ACC112 (cell line): ENCODE measurements around the gene TMEM117.
"Not testable (repeated sequence)": the region's sequence is repeated elsewhere in the genome, so short reads cannot be mapped to it uniquely, and the experiment has no call there.

Experiments
- H2AFZ ChIP-seq: fragments of 200-600 bp; sonication (generic); one replicate; pipeline ENCODE4 v1.6.0; 2017; ENCODE audit warnings: antibody characterized with exemption, low read length; ENCODE audit not compliant: unreplicated experiment
- H3K27ac ChIP-seq: fragments of 200-600 bp; sonication (generic); 2 replicates; pipeline ENCODE4 v1.5.1; 2014; ENCODE audit warnings: low read depth, mild to moderate bottlenecking, antibody characterized with exemption, low read length, moderate library complexity
- H3K27me3 ChIP-seq: fragments of 200-600 bp; sonication (generic); 2 replicates; pipeline ENCODE4 v1.6.1; 2014; ENCODE audit warnings: mild to moderate bottlenecking, antibody characterized with exemption, low read length, moderate library complexity, mixed read lengths; ENCODE audit not compliant: insufficient read depth
- H3K36me3 ChIP-seq: fragments of 200-600 bp; sonication (generic); 2 replicates; pipeline ENCODE4 v1.6.1; 2016; ENCODE audit warnings: mild to moderate bottlenecking, antibody characterized with exemption, low read length, moderate library complexity, mixed read lengths; ENCODE audit not compliant: insufficient read depth
- H3K4me1 ChIP-seq: fragments of 200-600 bp; sonication (generic); one replicate; pipeline ENCODE4 v1.6.1; 2016; ENCODE audit warnings: low read length, mixed read lengths; ENCODE audit not compliant: insufficient read depth, unreplicated experiment, control insufficient read depth
- H3K4me3 ChIP-seq: fragments of 200-600 bp; sonication (generic); 2 replicates; pipeline ENCODE4 v1.5.1; 2014; ENCODE audit warnings: mild to moderate bottlenecking, low read depth, low read length
- H3K79me2 ChIP-seq: fragments of 200-600 bp; sonication (generic); one replicate; pipeline ENCODE4 v1.6.0; 2016; ENCODE audit warnings: low read length; ENCODE audit not compliant: control insufficient read depth, unreplicated experiment, insufficient read depth

Gene TMEM117

DNA sequence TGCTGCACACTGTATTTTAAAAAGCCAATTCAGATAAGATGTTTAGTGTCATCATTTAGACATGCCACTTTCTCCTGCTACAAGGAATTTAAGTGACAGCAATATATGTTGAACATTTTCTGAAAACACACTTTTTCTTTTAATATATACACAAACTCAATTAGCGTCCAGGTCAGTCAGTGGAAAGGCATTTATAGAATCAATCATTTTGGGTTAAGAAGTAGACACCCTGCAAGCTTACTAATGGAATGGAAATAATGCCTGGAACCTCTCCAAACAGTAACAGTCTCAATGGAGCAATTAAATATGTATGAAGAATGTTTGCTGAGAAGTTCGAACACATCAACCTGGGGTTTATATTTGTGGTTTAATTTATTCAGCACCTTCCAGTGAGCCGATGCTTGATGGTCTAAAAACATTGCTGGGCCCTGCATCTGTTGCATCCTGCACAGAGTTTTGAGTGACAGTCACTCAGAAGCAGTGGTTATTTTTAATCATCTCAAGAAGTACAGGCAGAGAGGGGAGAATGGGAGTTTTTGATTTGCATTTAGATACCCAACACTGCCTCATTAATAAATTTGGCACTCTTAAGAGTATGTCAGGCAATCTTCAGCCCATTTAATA is 410.7 kb downstream of the TMEM117 start:
- Histone ChIP-seq H3K27me3 (no peaks in the 10 kb centered on the region), H3K27ac (no peak overlapping the region), H3K79me2 (no peaks in the 10 kb centered on the region), H3K4me3 (no peak overlapping the region), H3K4me1 (no peaks in the 10 kb centered on the region), H3K36me3 (no peaks in the 10 kb centered on the region), H2AFZ (no peak overlapping the region)

DNA sequence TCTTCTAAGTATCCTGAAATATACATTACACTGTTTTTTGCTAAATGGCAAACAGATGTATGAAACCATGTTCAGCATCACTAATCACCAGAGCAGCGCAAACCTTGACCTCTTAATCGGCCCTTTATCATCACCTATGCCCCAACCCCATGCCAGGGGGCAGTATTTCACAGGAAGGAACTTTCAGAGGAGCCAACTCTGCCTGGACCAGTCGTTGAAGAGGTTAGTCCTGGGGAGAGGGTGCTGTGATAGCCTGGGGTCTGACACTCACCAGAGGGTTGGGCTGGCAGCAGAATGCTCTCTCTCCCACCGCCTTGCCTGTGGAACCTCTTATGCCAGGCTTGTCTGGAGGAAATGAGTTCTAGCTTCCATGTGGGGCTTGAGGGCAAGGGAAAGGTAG is 411.7 kb downstream of the TMEM117 start:
- Histone ChIP-seq H3K36me3 (no peaks in the 10 kb centered on the region), H3K4me1 (no peaks in the 10 kb centered on the region), H3K79me2 (no peaks in the 10 kb centered on the region), H3K27me3 (no peaks in the 10 kb centered on the region), H3K4me3 (no peak overlapping the region), H3K27ac (no peak overlapping the region), H2AFZ (no peak overlapping the region)

DNA sequence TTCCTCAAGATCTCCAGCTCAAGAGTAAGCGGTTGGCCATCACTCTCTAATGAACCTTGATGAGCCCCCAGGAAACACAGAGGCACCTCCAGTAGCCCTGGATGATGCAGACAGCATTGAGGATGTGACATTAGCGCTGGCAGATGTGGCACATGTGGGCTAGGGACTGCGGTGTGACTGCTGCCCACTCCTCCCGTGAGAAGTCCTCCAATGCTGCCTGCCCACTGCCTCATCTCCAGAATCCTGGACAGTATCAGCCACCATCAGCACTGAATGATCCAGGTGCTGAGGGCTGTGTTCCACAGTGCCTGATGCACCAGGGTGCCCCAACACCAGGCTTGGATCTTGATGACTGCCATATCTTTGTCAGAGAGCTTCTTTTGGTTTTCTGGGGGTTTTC is 412.6 kb downstream of the TMEM117 start:
- Histone ChIP-seq H3K4me1 (no peaks in the 10 kb centered on the region), H2AFZ (no peak overlapping the region), H3K27me3 (no peaks in the 10 kb centered on the region)

DNA sequence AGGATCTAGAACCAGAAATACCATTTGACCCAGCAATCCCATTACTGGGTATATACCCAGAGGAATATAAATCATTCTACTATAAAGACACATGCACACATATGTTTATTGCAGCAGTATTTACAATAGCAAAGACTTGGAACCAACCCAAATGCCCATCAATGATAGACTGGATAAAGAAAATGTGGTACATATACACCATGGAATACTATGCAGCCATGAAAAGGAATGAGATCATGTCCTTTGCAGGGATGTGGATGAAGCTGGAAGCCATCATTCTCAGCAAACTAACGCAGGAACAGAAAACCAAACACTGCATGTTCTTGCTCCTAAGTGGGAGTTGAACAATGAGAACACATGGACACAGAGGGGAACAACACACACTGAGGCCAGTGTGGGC is 414.6 kb downstream of the TMEM117 start:
- H3K27ac ChIP-seq, H3K4me1 ChIP-seq, H3K27me3 ChIP-seq, H3K4me3 ChIP-seq, H3K79me2 ChIP-seq, H3K36me3 ChIP-seq, H2AFZ ChIP-seq: not testable (repeated sequence)

More for the DNA sequence above, 412.6 kb downstream of the TMEM117 start:
- Histone ChIP-seq H3K79me2 (no peaks in the 10 kb centered on the region), H3K4me3 (no peak overlapping the region), H3K27ac (no peak overlapping the region), H3K36me3 (no peaks in the 10 kb centered on the region)

DNA sequence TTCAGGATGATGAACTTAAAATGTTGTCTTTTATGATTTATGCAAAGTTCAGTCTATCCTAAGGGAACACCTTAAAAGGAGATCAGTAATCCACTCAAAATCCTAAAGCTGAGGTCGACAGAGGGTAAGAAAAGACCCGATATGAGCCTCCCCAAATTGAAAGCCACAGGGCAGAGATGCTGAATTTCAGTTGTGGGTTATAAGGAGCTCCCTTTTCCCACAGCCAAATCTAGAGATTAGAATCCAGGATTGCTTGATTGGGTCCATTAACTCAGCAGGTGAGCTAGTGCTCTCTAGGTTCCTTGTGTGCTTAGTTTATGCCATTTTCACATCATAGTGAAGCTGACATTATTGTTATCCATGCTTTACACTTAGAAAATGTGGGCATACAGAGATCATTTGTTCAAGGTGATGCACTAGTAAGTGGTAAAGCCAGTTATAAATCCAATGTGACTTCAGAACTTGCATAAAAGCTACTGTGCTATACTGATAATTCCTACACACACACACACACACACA is 417.5 kb downstream of the TMEM117 start:
- H3K79me2 ChIP-seq: no peaks in the 10 kb centered on the region
- H3K27ac ChIP-seq: no peak overlapping the region
- no peak overlapping the region for H3K4me3 ChIP-seq
- H2AFZ ChIP-seq: no peak overlapping the region
- H3K4me1 ChIP-seq: no peaks in the 10 kb centered on the region
- no peaks in the 10 kb centered on the region for H3K27me3 ChIP-seq
- H3K36me3 ChIP-seq: no peaks in the 10 kb centered on the region

DNA sequence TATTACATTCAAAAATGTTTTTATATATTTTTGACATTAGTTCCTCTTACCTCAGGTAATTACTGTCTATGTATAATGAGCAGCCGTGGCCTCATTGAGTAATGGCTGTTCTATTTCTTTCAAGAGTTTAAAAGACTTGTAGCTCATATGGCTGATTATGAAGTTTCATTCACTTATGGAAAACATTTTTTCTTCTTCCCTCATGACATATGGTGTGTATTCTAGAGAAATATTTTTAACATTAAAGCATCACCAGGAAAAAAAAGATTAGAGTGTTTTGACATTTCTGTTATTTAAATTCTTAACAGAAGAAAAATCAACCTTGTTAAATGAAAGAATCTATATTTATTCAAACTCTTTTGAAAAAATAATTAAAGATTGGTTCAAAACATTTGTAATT is 422.4 kb downstream of the TMEM117 start:
- Histone ChIP-seq H3K79me2 (no peaks in the 10 kb centered on the region), H3K4me1 (no peaks in the 10 kb centered on the region), H3K27me3 (no peaks in the 10 kb centered on the region), H3K36me3 (no peaks in the 10 kb centered on the region), H2AFZ (no peak overlapping the region), H3K4me3 (no peak overlapping the region), H3K27ac (no peak overlapping the region)

DNA sequence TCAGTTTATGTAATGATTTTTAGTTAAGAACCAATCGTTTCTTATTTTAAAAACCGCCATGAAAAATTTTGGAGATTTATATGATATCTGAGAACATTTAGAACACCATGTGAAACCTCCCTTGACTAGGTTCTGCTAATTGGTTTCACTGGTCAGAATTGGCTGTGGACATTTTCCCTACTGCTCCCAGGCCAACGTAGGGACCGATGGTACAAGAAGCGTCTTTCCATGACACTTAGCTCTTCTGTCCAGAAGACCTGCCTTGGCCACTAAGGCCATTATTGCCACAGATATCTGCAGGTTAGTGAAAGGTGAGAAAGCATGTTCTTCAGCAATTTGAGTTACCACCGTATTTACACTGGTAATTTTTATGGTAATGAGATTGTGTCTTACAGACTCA is 424.0 kb downstream of the TMEM117 start:
- Histone ChIP-seq H3K36me3 (no peaks in the 10 kb centered on the region), H3K4me3 (no peak overlapping the region), H3K27ac (no peak overlapping the region), H3K79me2 (no peaks in the 10 kb centered on the region), H2AFZ (no peak overlapping the region), H3K4me1 (no peaks in the 10 kb centered on the region), H3K27me3 (no peaks in the 10 kb centered on the region)

DNA sequence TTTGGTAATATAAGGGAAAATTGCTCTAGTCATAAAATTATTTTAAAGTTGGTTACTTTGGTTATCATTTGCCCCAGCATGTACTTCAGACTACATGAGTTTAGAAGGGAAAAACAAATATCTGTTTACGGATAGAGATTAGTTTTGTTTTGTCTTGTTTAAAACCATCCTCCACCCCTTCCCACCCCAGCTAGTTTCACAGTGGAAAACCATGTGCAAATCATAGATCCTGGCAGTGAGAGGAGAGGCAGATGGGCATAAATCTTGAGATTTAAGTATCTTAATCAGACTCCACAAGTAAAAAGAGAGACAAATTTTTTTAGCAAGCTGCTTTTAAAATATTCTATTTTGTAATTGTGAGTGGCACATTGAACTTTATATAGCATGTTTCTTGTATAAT is 424.7 kb downstream of the TMEM117 start:
- Histone ChIP-seq H2AFZ (no peak overlapping the region), H3K79me2 (no peaks in the 10 kb centered on the region), H3K36me3 (no peaks in the 10 kb centered on the region), H3K4me1 (no peaks in the 10 kb centered on the region), H3K4me3 (no peak overlapping the region), H3K27me3 (no peaks in the 10 kb centered on the region), H3K27ac (no peak overlapping the region)

DNA sequence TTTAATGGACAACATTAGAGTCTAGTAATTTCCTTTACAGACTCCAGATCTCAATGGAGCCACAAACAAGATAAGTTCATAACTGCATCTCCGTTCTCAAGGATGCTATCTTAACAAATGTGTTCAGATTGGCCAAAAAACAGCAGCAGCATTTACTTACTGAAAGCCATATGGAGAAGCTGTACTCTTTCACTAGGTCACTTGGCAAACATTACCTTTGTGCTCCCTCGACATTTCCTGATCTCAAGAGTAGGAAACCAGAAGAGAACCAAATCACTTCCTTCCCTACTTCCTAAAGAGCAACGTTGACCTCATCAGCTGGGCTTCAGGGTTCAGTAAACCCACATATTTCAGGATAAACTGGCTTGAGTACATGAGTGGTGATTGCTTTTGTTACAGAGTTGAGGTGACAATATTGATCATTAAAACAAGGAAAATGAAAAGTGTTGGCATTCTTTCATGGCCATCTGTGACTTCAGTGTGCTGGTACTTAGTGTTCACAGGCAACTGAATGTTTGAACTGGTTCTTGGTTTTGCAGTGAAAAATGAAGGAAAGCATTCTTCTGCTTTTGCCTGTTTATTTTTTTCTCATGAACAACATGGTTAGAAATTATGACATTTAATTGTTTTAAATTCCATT is 449.6 kb downstream of the TMEM117 start:
- Histone ChIP-seq H3K36me3 (no peaks in the 10 kb centered on the region), H2AFZ (no peak overlapping the region), H3K27me3 (no peaks in the 10 kb centered on the region), H3K4me3 (no peak overlapping the region), H3K79me2 (no peaks in the 10 kb centered on the region), H3K4me1 (peaks cover 6% of the 10 kb centered on the region), H3K27ac (no peak overlapping the region)

DNA sequence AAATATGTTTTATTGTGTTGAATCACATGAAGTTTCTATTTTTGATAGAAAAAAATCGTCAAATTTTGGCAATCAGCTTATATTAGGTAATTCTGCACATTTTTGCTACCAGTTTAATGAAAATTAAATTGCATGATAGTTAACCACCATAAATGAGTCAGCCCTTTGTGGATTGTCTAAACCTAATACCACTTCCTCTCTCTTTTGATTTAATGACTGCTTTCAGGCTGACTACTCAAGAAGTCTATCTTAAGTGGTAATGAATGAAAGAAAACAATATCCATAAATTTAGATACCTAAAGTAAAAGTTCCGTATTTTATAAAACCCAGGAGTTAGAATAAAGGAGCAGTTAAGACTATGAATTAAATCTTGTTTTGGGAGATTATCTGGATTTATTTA is 450.5 kb downstream of the TMEM117 start:
- Histone ChIP-seq H3K27me3 (no peaks in the 10 kb centered on the region), H3K27ac (no peak overlapping the region), H3K36me3 (no peaks in the 10 kb centered on the region), H3K4me1 (peaks cover 6% of the 10 kb centered on the region), H3K79me2 (no peaks in the 10 kb centered on the region), H3K4me3 (no peak overlapping the region), H2AFZ (no peak overlapping the region)

DNA sequence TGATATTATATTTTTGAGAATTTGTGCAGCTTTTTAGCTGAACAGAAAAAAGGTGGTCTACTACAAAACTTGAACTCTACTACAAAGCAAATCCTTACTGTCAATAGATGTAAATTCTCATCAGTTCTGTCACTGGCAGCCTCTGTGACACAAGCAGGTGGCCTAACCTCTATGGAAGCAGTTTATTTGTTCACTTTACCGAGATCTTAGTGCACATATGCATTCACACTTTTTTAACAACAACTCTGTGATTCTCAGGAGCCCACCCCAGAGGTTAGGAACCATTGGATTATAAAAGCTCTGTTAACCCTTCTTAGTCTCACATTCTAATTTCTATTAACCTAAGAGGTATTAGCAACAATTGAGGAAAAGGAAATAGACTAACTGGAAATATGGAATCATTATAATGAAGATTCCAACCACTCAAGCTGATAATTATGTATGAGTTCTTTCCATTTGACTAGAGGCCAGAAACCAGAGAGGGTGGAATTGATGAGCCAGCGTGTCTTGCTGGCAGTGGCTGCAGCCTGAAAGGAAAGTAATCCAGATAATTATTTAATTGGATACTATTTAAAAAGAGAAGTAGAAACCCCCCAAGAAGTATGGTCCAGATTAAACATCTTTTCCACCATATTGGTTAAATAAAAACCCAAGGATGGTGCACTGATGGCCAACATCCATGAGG is 451.1 kb downstream of the TMEM117 start:
- Histone ChIP-seq H3K79me2 (no peaks in the 10 kb centered on the region), H3K4me1 (peaks cover 6% of the 10 kb centered on the region), H3K4me3 (no peak overlapping the region), H2AFZ (no peak overlapping the region), H3K27me3 (no peaks in the 10 kb centered on the region), H3K36me3 (no peaks in the 10 kb centered on the region), H3K27ac (no peak overlapping the region)
